Endothelial cell of umbilical vein (primary cell): ENCODE results near the gene C1orf167. TPM values are rescaled to one million over a fixed set of nuclear protein-coding genes. Genes with fewer than 3 reads are reported as not detected.

Source experiments
- BruUV-seq: library from RNA; stranded (reverse); fragments of 400-500 nt; replicated peaks from 2 replicates; lab custom pipeline; 2021; lab: Mats Ljungman, UMichigan
- CTCF ChIA-PET: fragments of 300-600, 350-600 bp; sonication (Branson Sonifier 250); formaldehyde crosslinking; loops from one replicate; lab custom pipeline; 2021; ENCODE audit warnings: antibody characterized with exemption, inconsistent platforms; lab: Charles Lee
- POLR2A ChIA-PET: fragments of 300-600, 350-600 bp; sonication (Branson Sonifier 250); formaldehyde crosslinking; loops from one replicate; lab custom pipeline; 2021; ENCODE audit warnings: antibody characterized with exemption, inconsistent platforms; lab: Charles Lee
- DNase-seq: peaks from one replicate; pipeline ENCODE4 v3.0.0-alpha.2; 2011; ENCODE audit warnings: low read depth, low spot score
- FAIRE-seq: peaks from 2 replicates; lab custom pipeline; 2011; peaks lifted over from hg19 to GRCh38; lab: Jason Lieb, UNC
- H2AFZ ChIP-seq: 2 replicates; pipeline ENCODE4 v1.6.0; 2012; ENCODE audit warnings: low read depth, low read length, control low read depth, inconsistent platforms
- H3K27ac ChIP-seq: 2 replicates; pipeline ENCODE4 v1.5.1; 2011; ENCODE audit warnings: low read depth, mild to moderate bottlenecking, control low read depth, low read length, moderate library complexity; ENCODE audit not compliant: insufficient read depth
- H3K27me3 ChIP-seq, 2 experiments: 2 replicates each; pipeline versions ENCODE4 v1.6.0 to v1.6.1; 2011; ENCODE audit warnings: low read length in 2 of 2, mixed read lengths in 1 of 2; ENCODE audit not compliant: control insufficient read depth in 2 of 2, insufficient read depth in 2 of 2
- H3K36me3 ChIP-seq, 2 experiments: 2 replicates in 1 of 2; 3 replicates in 1 of 2; pipeline ENCODE4 v1.5.1; 2011; ENCODE audit warnings: low read length in 2 of 2, mild to moderate bottlenecking in 1 of 2, moderate library complexity in 1 of 2; ENCODE audit not compliant: control insufficient read depth in 2 of 2, insufficient read depth in 2 of 2; ENCODE audit errors: extremely low read depth in 1 of 2
- H3K4me1 ChIP-seq: 3 replicates; pipeline ENCODE4 v1.5.1; 2011; ENCODE audit warnings: mild to moderate bottlenecking, low read length; ENCODE audit not compliant: control insufficient read depth, insufficient read depth; ENCODE audit errors: extremely low read depth
- H3K4me2 ChIP-seq: 2 replicates; pipeline ENCODE4 v1.6.1; 2011; ENCODE audit warnings: low read length, control low read depth, mixed read lengths; ENCODE audit not compliant: insufficient read depth
- H3K4me3 ChIP-seq, 3 experiments: fragments of 200-600 bp in 1 of 3; sonication (generic), shearing (Covaris generic) in 1 of 3; replicated peaks in 1 of 3; 2 replicates each; pipeline ENCODE4 v1.5.1; 2011 to 2016; ENCODE audit warnings: control low read depth in 3 of 3, low read length in 3 of 3, mild to moderate bottlenecking in 2 of 3, inconsistent platforms in 1 of 3, low read depth in 1 of 3, moderate library complexity in 1 of 3; ENCODE audit not compliant: insufficient read depth in 1 of 3
- H3K79me2 ChIP-seq: 2 replicates; pipeline ENCODE4 v1.6.0; 2012; ENCODE audit warnings: low read length, inconsistent platforms; ENCODE audit not compliant: control insufficient read depth, insufficient read depth
- H3K9ac ChIP-seq: replicated peaks from 2 replicates; pipeline ENCODE3; 2011; ENCODE audit warnings: low read length, control low read depth; ENCODE audit not compliant: insufficient read depth; ENCODE audit errors: extremely low read depth
- H3K9me1 ChIP-seq: replicated peaks from 3 replicates; pipeline ENCODE4 v1.6.0; 2011; ENCODE audit warnings: mild to moderate bottlenecking, low read length; ENCODE audit not compliant: control insufficient read depth, insufficient read depth; ENCODE audit errors: extremely low read depth
- H3K9me3 ChIP-seq: replicated peaks from 2 replicates; pipeline ENCODE4 v1.5.1; 2012; ENCODE audit warnings: low read length, inconsistent platforms; ENCODE audit not compliant: control insufficient read depth, insufficient read depth
- H4K20me1 ChIP-seq: replicated peaks from 2 replicates; pipeline ENCODE3; 2011; ENCODE audit warnings: mild to moderate bottlenecking, low read length; ENCODE audit not compliant: control insufficient read depth, insufficient read depth; ENCODE audit errors: extremely low read depth
- EZH2 ChIP-seq: IDR thresholded peaks from 2 replicates; pipeline ENCODE4 v1.6.1; 2012; ENCODE audit warnings: borderline replicate concordance, low read depth, mild to moderate bottlenecking, moderate library complexity, low read length, inconsistent platforms; ENCODE audit not compliant: severe bottlenecking
- FOS ChIP-seq: IDR thresholded peaks from 2 replicates; pipeline ENCODE4 v1.6.1; 2011; ENCODE audit warnings: mild to moderate bottlenecking, low read length, moderate library complexity, borderline replicate concordance; ENCODE audit not compliant: insufficient read depth
- GATA2 ChIP-seq: IDR thresholded peaks from 2 replicates; pipeline ENCODE4 v1.7.0; 2011; ENCODE audit warnings: low read depth, mild to moderate bottlenecking, moderate library complexity, mixed read lengths, low read length; ENCODE audit not compliant: insufficient read length, insufficient read depth
- JUN ChIP-seq: IDR thresholded peaks from 2 replicates; pipeline ENCODE4 v1.6.1; 2011; ENCODE audit warnings: borderline replicate concordance, low read depth; ENCODE audit not compliant: insufficient read length, insufficient read depth
- MYC ChIP-seq: IDR thresholded peaks from one replicate; pipeline ENCODE4 v1.6.1; 2011; ENCODE audit warnings: mild to moderate bottlenecking, low read depth, low read length
- POLR2A ChIP-seq: IDR thresholded peaks from 2 replicates; pipeline ENCODE4 v1.6.1; 2012; ENCODE audit warnings: low read depth, mild to moderate bottlenecking, control low read depth, low read length
- POLR2AphosphoS5 ChIP-seq: IDR thresholded peaks from 2 replicates; pipeline ENCODE4 v1.6.1; 2012; ENCODE audit warnings: low read depth, mild to moderate bottlenecking, control low read depth, low read length, moderate library complexity; ENCODE audit not compliant: insufficient read depth
- dilution Hi-C: fragments of 300-500 bp; cut with MboI; formaldehyde crosslinking; loops from one replicate; pipeline ENCODE4 v1.15.0; 2019; ENCODE audit warnings: low sequenced_read_pairs; ENCODE audit not compliant: extremely low pct_ligation_motif_present
- intact Hi-C: fragments of 100-400 bp; cut with micrococcal nuclease; formaldehyde crosslinking; loops from one replicate; pipeline ENCODE4 v1.10.0; 2022
- polyA plus RNA-seq, 4 experiments: library from polyadenylated mRNA; depleted of rRNA in 3 of 4; stranded (reverse) in 3 of 4; unstranded in 1 of 4; fragments of >200 nt; gene quantifications; 2 replicates each; pipeline versions ENCODE4 v1.2.1 to v1.2.3, GENCODE V29; 2011 to 2012; ENCODE audit warnings: missing spikeins in 1 of 4
- total RNA-seq: library from RNA; stranded (reverse); gene quantifications from 2 replicates; pipeline ENCODE4 v1.2.3, GENCODE V29; 2021
- TF ChIP-seq, protein P1 (sequence below), 2 donors: IDR thresholded peaks; 1 replicate in 1 of 2; 2 replicates in 1 of 2; pipeline ENCODE4 v1.5.1; 2011; ENCODE audit warnings: low read length in 2 of 2, mild to moderate bottlenecking in 2 of 2, moderate library complexity in 2 of 2, control low read depth in 1 of 2, inconsistent platforms in 1 of 2, low read depth in 1 of 2; ENCODE audit not compliant: insufficient read depth in 1 of 2; ENCODE audit errors: extremely low read depth in 1 of 2
- TF ChIP-seq, protein P2 (sequence below): IDR thresholded peaks from 2 replicates; pipeline ENCODE4 v1.6.1; 2011; ENCODE audit not compliant: insufficient read depth, insufficient read length

The C1orf167 gene
- total and polyA plus RNA-seq, 2 donors (not counting 3 experiments of a cell fraction or from before 2014, with no cell fraction given) = not detected

DNA sequence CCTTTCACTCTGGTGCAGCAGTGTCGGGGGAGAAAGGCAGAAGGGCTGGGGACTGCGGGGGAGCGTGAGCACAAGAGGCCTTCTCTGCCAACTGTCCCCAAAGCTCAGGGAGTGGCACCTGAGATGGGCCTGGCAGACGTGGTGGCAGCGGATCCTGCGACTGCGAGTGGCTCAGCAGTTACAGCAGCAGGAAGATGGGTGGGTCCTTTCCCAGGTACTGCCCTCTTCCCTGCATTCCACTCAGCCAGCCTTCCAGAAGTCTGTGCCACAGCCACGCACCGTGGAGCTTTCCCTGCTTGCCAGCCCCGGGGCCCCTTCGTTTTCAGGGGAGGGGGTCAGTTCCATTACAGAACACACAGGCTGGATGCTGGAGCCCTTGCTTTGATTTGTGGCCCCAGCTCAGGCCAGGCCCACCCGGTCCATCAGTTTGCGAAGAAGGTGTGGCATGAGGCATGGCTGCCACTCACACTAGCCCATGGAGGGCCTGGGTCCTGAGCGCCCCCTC, 26.6 kb downstream of the C1orf167 start:
- no TSS peak for BruUV-seq
- H3K27me3 ChIP-seq = no peaks in the 10 kb centered on the region
- H3K4me3 ChIP-seq = no peak overlapping the region
- no peak overlapping the region for H3K27ac ChIP-seq
- peaks cover 21% of the 10 kb centered on the region for H3K4me1 ChIP-seq
- no peaks in the 10 kb centered on the region for H3K9me1 ChIP-seq
- no peaks in the 10 kb centered on the region for H3K79me2 ChIP-seq
- H3K4me2 ChIP-seq = no peak overlapping the region
- no peaks in the 10 kb centered on the region for H3K9me3 ChIP-seq
- FAIRE-seq = no peak
- no peak overlapping the region for H2AFZ ChIP-seq
- TF ChIP-seq POLR2AphosphoS5 (no peak), JUN (no peak), GATA2 (no peak), POLR2A (no peak), FOS (no peak), MYC (no peak), EZH2 (no peak)
- TF ChIP-seq, protein P1, sequence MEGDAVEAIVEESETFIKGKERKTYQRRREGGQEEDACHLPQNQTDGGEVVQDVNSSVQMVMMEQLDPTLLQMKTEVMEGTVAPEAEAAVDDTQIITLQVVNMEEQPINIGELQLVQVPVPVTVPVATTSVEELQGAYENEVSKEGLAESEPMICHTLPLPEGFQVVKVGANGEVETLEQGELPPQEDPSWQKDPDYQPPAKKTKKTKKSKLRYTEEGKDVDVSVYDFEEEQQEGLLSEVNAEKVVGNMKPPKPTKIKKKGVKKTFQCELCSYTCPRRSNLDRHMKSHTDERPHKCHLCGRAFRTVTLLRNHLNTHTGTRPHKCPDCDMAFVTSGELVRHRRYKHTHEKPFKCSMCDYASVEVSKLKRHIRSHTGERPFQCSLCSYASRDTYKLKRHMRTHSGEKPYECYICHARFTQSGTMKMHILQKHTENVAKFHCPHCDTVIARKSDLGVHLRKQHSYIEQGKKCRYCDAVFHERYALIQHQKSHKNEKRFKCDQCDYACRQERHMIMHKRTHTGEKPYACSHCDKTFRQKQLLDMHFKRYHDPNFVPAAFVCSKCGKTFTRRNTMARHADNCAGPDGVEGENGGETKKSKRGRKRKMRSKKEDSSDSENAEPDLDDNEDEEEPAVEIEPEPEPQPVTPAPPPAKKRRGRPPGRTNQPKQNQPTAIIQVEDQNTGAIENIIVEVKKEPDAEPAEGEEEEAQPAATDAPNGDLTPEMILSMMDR (IDR thresholded peaks at IDR 0.05; ENCODE audit: extremely low read depth in 1 of 2, insufficient read depth in 1 of 2, low read depth in 1 of 2, low read length in 2 of 2) = no peak
- TF ChIP-seq, protein P2, sequence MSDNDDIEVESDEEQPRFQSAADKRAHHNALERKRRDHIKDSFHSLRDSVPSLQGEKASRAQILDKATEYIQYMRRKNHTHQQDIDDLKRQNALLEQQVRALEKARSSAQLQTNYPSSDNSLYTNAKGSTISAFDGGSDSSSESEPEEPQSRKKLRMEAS = no peak
- H3K9ac ChIP-seq = no peak overlapping the region
- no peak for DNase-seq
- peaks cover 0 to 13% of the 10 kb centered on the region in 2 experiments for H3K36me3 ChIP-seq
- intact Hi-C loops (no loop called here), dilution Hi-C loops (no loop called here)
- CTCF ChIA-PET = interaction anchor here (1.0 to 5.5 kb wide), 4 partner anchors 9 to 69 kb away, joined by 3 to 31 read pairs (median 8); partner anchors contain the start of gene CLCN6
- POLR2A ChIA-PET = interaction anchor here (0.6 to 1.2 kb wide), 2 partner anchors 9 to 18 kb away, joined by 3 to 5 read pairs; partner anchors contain the start of gene CLCN6
- no peaks in the 10 kb centered on the region for H4K20me1 ChIP-seq
